Measurements from ENCODE around the gene DNAJA3.

DNAJA3 gene

DNA sequence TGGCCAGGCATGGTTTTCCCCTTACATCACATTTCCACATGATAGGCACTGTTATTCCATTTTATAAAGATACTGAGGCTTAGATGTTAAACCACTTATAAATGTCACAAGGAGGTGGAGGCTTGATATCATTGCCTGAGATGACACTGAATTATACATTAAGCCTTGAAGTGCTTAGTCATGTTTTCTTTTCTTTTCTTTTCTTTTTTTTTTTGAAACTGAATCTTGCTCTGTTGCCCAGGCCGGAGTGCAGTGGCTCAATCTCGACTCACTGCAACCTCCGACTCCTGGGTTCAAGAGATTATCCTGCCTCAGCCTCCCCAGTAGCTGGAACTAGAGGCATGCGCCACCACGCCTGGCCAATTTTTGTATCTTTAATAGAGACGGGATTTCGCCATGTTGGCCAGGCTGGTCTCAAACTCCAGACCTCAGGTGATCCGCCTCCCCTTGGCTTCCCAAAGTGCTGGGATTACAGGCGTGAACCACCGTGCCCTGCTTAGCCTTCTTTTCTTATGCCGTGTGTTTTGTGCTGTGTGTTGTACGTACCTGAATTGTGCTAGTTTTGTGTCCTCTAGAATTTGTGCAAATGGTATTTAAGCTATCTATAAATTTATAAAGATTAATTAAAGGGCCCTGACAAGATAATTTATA is 1.2 kb downstream of the DNAJA3 start:
- DNase-seq (ENCODE audit: extremely low spot score, insufficient read length, low read depth) (no peak), FAIRE-seq (no peak)

DNA sequence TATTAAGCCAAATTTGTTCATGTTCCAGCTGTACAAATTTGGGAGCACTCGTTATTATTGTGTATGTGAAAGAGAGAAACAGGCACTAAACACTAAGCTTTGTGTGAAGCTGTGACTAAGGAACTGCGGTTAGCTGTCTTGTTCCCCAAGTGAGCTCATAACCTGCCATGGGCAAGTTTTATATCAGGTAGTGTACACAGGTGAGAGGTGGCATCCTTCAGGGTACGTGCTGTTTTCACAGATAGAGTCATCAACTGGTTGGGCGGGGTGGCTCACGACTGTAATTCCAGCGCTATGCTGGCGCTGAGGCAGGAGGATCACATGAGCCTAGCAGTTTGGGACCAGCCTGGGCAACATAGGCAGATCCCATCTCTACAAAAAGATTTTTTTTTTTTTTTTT is 2.8 kb downstream of the DNAJA3 start:
- FAIRE-seq (no peak), DNase-seq (ENCODE audit: extremely low spot score, insufficient read length, low read depth) (no peak)

DNA sequence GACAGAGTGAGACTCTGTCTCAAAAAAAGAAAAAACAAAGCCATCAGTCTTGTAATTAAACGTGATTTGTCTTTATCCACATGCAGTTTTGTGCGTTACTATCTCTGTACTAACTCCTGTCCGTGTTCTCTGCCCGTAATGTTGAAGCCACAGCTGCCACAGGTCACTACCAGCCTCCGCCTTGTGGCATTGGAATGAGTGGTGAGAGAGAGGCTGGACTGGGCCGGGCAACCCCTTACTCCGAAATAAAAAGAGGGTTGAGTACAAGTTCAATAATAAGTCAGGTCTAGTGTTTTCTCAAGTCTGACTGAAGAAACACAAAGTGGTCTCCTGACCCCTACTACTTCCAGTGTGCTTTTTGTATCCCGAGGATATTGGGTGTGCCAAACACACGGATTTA is 5.4 kb downstream of the DNAJA3 start:
- DNase-seq (ENCODE audit: extremely low spot score, insufficient read length, low read depth): no peak
- no peak for FAIRE-seq

DNA sequence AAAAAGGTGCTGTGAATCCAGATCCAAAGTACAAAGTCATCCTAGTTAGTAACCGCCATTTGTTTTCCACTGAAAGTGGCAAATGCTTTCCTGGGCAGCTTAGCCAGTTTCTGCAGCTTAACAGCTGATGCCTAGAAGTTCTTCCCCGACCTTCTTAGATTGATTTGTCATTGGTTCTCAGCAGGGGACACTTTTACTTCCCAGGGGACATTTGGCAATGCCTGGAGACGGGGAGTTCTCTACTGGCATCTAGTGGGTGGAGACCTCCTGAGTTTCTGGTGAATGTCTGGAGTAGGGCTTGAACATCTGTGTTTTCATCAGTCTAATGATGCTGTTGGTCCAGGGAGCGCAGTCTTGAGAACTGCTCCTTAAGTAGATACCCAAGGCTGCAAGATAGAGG is 7.6 kb downstream of the DNAJA3 start:
- FAIRE-seq: no peak

DNA sequence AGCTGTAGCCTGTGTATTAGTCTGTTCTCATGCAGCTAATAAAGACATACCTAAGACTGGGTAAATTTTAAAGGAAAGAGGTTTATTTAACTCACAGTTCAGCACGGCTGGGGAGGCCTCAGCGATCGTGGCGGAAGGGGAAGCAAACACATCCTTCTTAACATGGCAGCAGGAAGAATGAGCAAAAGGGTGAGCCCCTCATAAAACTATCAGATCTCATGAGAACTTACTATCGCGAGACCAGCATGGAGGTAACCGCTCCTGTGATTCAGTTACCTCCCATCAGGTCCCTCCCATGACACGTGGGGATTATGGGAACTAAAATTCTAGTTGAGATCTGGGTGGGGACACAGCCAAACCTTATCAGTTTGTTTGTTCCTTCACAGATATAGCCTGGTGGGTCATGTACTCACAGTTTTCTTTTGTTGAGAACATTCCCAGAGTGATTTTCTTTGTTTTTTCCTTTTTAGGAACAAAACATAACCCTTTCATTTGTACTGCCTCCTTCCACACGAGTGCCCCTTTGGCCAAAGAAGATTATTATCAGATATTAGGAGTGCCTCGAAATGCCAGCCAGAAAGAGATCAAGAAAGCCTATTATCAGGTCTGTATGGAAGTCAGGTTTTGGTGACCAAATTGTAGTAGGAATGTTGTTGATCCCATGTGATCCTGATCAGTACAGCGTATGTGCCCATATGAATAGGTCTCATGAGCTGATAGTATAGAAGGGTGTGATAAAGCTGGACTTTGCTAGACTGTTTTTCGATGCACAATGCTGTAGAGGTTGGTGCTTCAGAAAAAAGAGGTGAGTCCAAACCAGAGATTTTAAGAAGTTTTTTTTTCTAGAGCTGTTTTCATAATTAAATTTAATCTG is 8.5 kb downstream of the DNAJA3 start:
- DNase-seq (ENCODE audit: extremely low spot score, insufficient read length, low read depth) (no peak), FAIRE-seq (no peak)

More for the DNA sequence above, 7.6 kb downstream of the DNAJA3 start:
- no peak for DNase-seq (ENCODE audit: extremely low spot score, insufficient read length, low read depth)

DNA sequence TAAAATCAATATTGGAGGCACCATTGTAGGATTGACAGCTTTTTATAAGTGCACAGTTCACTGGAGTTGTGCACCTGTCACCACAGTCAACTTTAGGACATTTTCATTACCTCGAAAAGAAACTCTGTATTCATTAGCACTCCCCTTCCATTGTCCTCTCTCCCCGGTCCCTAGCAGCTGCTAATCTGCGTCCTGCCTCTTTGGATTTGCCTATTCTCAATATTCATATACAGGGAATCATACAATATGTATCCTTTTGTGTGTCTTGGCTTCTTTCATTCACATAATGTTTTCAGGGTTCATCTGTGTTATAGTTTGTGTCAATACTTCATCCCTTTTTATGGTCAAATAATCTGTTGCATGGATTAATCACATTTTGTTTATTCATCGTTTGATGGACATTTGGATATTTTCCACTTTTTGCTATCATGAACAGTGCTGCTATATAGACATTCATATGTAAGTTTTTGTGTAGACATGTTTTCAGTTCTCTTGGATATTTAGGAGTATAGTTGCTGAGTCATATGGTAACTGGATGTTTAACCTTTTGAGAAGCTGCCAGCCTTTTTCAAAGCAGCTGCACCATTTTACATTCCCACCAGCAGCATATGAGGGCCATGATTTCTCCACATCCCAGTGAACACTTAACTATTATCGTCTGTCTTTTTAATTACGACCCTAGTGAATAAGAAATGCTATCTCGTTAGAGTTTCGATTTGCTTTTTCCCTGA is 9.8 kb downstream of the DNAJA3 start:
- DNase-seq (ENCODE audit: extremely low spot score, insufficient read length, low read depth) (no peak), FAIRE-seq (no peak)

DNA sequence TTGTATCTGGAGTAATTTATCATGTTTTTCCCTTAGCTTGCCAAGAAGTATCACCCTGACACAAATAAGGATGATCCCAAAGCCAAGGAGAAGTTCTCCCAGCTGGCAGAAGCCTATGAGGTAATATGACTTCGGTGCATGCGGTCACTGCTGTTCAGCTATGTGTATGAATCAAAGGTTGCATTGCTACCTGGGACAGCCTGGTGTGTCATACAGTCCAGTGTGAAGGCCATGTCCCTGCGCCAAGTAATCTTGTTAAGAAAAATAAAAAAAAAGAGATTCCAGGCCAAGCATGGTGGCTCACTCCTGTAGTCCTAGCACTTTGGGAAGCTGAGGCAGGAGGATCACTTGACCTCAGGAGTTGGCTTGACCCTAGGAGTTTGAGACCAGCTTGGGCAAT is 11.7 kb downstream of the DNAJA3 start:
- DNase-seq (ENCODE audit: extremely low spot score, insufficient read length, low read depth) (no peak), FAIRE-seq (no peak)

DNA sequence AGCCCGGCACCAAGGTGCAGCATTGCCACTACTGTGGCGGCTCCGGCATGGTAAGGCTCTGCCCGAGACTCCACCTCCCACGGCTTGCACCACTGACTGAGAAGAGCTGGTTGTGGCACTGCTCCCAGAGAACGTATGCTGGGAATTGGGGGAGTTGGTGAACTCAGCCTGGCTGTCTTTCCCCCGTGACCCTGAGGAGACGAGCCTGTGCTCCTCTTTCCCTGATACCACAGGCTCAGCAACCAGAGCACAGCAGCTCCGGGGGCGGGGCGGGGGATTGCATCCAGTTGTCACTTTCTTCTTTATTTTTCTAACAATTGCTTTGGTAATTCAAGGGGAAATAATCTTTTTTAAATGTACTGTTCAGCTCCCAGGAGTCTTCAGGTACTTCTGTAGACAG is 16.7 kb downstream of the DNAJA3 start:
- FAIRE-seq: no peak
- no peak for DNase-seq (ENCODE audit: extremely low spot score, insufficient read length, low read depth)

DNA sequence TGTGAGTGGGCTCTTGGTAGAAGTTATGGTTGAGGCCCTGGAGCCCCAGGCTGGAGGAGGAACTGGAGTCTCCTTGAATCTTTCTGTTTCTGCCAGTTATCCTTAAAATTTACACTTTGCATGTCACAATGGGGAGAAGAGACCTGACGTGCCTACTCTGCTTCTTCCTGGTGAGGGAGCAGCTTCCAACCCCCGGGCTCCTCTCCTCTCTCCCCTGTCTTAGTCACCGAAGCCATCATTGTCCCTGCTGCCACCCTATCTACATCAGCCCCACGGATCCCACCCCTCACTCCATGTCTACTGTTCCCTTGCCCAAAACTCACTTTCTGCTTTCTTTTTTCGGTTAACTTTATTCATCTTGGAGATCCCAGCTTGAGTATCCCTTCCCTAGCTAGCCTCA is 17.6 kb downstream of the DNAJA3 start:
- DNase-seq (ENCODE audit: extremely low spot score, insufficient read length, low read depth) (no peak), FAIRE-seq (no peak)

DNA sequence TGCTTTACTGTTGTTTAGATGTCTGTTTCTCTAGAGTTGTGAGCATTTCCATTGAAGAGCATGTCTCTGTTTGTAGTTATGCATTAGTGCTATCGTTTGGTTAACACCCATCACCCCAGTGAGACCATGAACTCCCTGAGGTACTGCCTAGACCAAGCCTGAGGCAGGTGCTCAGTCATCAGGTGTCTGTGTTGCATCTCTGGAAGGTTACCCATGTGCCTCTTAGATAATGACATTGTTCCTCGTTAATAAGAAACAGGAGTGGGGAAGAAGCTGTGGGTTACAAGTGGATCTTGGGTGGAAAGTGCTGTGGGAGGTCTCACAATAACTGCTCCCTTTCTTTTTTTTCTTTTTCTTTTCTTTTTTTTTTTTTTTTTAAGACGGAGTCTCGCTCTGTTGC is 18.3 kb downstream of the DNAJA3 start:
- no peak for FAIRE-seq
- no peak for DNase-seq (ENCODE audit: extremely low spot score, insufficient read length, low read depth)

DNA sequence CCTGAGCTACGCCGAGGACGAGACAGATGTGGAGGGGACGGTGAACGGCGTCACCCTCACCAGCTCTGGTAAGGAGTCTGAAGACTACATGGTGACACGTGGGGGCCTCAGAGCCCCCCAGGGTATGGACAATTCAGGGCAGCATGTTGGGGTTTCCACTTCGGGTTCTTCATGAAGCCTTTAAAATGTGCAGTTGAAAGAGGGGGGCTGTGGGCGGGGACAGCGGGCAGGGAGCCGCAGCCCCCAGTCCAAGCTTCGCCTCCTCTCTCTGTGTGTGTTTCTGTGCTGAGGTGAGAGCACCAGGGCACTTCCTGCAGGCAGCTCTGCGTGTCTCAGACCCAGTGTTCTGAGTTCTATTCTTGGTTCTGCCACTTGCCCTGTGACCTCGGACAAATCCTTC is 24.8 kb downstream of the DNAJA3 start:
- FAIRE-seq (no peak), DNase-seq (ENCODE audit: extremely low spot score, insufficient read length, low read depth) (no peak)

DNA sequence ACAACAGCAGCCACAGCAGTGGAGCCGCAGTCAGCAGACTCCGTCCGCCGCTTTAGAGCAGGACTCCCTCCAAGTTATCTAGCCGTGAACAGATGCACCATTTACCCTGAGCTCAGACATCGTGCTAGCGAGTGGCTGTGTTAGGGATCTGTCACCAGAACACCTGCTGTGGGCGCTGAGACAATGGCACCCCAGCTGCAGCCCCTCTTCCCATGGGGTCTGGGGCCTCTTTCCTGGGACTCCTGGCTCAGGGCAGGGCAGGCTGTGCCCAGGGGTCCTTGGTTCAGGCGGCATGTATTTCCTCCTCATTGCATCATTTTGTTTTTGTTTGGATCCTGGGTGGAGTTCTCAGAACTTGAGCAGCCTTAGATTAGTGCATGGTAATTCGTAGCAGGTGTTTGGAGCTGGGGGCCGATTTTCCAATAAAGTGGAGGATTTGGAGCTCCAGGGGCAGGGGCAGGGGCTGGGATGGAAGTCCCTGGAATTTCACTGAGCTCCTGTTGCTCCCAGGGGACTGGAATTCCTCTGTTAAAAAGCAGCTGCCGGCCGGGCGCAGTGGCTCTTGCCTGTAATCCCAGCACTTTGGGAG is 25.4 kb downstream of the DNAJA3 start:
- FAIRE-seq (no peak), DNase-seq (ENCODE audit: extremely low spot score, insufficient read length, low read depth) (no peak)

DNA sequence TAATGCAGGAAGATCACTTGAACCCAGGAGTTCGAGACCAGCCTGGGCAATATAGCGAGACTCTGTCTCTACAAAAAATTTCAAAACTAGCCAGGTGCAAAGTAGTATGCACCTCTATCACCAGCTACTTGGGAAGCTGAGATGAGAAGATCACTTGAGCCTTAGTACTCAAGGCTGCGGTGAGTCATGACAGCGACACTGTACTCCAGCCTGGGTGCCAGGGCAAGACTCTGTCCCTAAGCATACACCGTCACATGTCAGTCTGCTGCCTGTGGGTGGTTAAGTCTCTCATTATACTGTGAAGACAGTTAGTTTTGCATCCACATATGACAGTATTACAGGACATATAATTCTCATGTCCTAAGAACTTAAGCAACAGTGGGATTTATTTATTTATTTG is 27.0 kb downstream of the DNAJA3 start:
- DNase-seq (ENCODE audit: extremely low spot score, insufficient read length, low read depth) (no peak), FAIRE-seq (no peak)

DNA sequence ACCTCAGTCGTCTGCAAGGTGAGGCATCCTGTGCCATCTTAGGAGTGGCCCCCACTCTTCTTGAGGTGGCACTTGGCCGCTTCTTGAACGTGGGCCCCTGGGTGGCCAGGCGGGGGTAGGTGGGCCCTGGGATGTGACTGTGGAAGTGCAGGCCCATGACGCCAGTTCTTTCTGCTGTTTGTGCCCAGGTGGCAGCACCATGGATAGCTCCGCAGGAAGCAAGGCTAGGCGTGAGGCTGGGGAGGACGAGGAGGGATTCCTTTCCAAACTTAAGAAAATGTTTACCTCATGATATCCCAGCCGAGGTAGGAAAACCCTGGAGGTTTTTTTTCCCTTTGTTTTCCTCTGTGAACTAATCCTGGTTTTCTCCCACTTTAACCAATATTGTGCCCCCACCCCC is 29.0 kb downstream of the DNAJA3 start:
- FAIRE-seq (no peak), DNase-seq (ENCODE audit: extremely low spot score, insufficient read length, low read depth) (no peak)

DNA sequence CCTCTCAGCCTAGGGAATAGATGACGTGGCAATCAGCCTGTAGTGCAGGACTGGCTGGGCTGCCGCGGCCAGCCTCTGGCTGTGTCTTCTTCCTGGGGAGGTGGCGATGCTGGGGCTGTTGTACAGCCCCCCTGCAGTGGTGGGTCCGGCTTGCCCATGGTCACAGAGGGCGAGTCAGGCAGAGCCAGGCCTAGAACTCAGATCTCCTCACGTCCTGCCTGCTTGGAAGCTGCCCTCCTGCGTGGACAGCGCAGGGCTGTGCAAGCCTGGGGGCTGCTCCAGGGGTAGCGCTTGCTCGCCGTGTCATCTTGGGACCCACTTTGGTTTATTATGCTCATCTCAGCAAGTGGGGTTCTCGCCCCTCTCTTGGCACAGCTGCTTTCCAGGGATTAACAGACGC is 29.4 kb downstream of the DNAJA3 start:
- FAIRE-seq: no peak
- no peak for DNase-seq (ENCODE audit: extremely low spot score, insufficient read length, low read depth)

DNA sequence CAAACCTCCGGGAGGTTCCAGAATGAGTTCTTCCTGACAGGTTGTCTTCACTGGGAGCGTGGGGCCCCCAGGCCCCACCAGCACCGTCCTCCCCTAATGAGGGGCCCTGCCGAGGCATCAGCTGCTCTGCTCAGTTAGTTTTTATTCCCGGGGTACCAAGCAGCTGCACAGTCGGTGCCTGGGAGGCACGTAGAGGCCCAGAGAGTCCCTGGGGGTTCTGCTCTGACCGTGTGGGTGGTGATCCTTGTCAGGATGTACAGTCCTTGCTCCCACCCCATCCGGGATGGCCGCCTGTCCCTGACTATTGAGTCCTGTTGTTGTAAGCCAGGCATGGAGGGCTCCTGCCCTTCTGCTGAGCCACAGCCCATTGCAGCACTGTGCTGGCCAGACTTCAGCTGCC is 30.3 kb downstream of the DNAJA3 start:
- FAIRE-seq (no peak), DNase-seq (ENCODE audit: extremely low spot score, insufficient read length, low read depth) (no peak)

DNA sequence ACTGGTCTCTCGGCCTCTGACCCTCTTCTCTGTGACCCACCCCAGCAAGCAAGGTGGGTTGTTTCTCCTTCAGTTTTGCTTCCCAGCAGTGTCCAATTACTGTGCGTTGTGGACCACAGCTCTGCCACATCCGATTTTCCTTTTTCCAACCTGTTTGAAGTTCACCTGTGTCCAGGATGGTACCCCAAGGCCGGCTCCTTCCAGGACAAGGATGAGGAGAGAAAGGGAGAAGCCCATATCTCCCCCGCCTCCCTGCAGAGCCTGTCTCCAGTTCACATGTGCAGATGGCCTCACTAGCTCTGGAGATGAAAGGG is 35.2 kb downstream of the DNAJA3 start:
- DNase-seq (ENCODE audit: extremely low spot score, insufficient read length, low read depth) (no peak), FAIRE-seq (no peak)

DNA sequence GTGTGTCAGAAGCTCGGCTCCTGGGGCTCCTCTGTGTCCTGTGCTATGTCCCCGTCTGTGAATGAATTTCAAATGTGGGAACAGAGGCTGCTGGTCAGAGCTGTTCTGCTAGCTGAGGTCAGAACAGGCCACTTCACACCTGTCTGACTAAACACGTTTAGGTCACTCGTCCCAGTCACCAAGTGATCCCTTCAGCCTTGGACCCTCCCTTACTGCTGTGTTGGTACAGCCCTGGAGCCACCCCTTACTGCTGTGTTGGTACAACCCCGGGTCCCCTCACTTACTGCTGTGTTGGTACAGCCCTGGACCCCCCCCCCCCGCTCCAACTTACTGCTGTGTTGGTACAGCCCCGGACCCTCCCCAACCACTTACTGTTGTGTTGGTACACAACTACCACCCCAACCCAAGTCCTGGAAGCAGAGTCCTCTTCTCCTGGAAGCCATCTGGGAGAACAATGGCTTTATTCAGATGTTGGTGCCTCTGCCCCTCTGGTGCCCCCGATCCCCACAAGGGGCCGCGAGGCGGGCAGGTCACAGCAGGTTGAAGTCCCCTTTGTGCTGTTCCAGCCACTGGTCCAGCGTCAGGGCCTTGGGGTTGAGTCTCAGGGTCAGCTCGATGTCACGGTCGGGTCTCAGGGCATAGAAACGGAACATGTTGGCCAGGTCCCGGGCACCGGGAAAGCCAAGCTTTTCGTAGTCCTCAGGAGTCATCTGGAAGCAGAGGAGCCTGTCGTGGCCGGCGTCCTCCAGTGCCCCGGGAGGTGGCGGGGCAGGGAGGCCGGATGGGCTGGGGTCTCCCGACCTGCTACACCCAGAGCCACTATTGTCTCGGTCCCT is 35.8 kb downstream of the DNAJA3 start:
- FAIRE-seq (no peak), DNase-seq (ENCODE audit: extremely low spot score, insufficient read length, low read depth) (no peak)

DNA sequence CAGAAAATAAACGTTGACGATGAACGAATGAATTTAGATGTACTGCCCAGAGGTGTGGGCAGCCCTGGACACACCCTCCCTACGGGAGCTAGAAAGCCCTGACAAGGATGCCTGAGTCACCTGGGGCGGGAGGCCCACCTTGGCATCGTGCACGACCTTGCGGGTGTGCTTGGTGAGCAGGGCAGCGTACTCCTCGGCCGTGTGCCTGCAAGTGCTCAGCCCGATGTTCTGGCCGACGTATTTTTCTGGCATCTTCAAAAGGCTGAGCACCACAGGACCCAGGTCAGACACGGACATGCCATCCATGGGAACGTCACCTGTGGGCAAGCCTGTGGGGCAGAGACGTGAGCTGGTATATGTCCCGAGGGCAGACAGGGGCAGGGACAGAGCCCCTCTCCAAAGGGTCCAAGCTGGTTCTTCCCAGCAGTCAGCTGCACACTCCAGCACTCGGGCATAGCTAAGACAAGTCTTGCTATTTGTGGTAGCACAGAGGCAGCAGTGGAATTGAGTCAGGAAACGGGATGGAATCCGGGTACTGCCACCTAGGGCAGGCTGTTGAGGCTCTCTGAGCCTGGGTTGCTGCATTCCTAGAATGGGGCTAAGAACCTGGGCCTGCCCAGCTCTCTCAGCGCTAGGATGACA is 38.0 kb downstream of the DNAJA3 start:
- no peak for DNase-seq (ENCODE audit: extremely low spot score, insufficient read length, low read depth)
- FAIRE-seq: no peak

Data from GM18507 (cell line).